ENCODE results near the gene RAB11A. TPM values are rescaled to one million over a fixed set of nuclear protein-coding genes. Genes with fewer than 3 reads are reported as not detected.

The RAB11A gene
- total RNA-seq (2022) (404 and 407 TPM in 2 replicates), Bru-seq, nascent RNA (percentile 96 among the genes with signal in this experiment), BruChase-seq, experiment 1, labeled RNA remaining after a 6-hour chase (percentile 98 among the genes with signal in this experiment), BruChase-seq, experiment 2, labeled RNA remaining after a 2-hour chase (percentile 93 among the genes with signal in this experiment)
- long read RNA-seq, full-length matches to known transcripts = 448 of 576 reads
- long read RNA-seq, partial matches to known transcripts = 30 of 576 reads
- long read RNA-seq, other reads (novel, unspliced or antisense) = 98 of 576 reads

GRCh38 chr15:65869126-65869953, at the start of gene RAB11A:
RAB11A (plus strand) TSS chr15:65869491; CDS start chr15:65869586, 95 bp downstream.
- intact Hi-C loops (cut with micrococcal nuclease; ENCODE audit: unreplicated experiment) = no loop called here
- H3K36me3 Mint-ChIP-seq (ENCODE audit: insufficient read depth, unreplicated experiment) = peaks cover 46% of the 10 kb centered on the region

GRCh38 chr15:65819563-65819960, 49.7 kb upstream of the RAB11A start:
- TF ChIP-seq CTCF (IDR thresholded peaks at IDR 0.05; ENCODE audit: unreplicated experiment) = no peak
- no peaks in the 10 kb centered on the region for H3K27me3 Mint-ChIP-seq (ENCODE audit: unreplicated experiment)
- intact Hi-C loops (cut with micrococcal nuclease; ENCODE audit: unreplicated experiment) = no loop called here
- no peaks in the 10 kb centered on the region for H3K9me3 Mint-ChIP-seq (ENCODE audit: low read depth, unreplicated experiment)
- no peak overlapping the region for H3K4me3 Mint-ChIP-seq (ENCODE audit: low read depth, unreplicated experiment)
- no peak overlapping the region for H3K27ac Mint-ChIP-seq (ENCODE audit: unreplicated experiment)
- no peaks in the 10 kb centered on the region for H3K36me3 Mint-ChIP-seq (ENCODE audit: insufficient read depth, unreplicated experiment)
- BruUV-seq (replicated peaks) = no TSS peak
- peaks cover 7% of the 10 kb centered on the region for H3K4me1 Mint-ChIP-seq (ENCODE audit: low read depth, unreplicated experiment)
- no peak for DNase-seq
- CTCF ChIA-PET = interaction anchor here (1.2 kb wide), 2 partner anchors 10 to 209 kb away, joined by 4 to 5 read pairs; partner anchors contain the start of gene INTS14

More at GRCh38 chr15:65869126-65869953, at the start of gene RAB11A:
- TF ChIP-seq CTCF (IDR thresholded peaks at IDR 0.05; ENCODE audit: unreplicated experiment) = peak; percentile 19
- no TSS peak for BruUV-seq (replicated peaks)
- Mint-ChIP-seq H3K4me1 (ENCODE audit: low read depth, unreplicated experiment) (peaks cover 8% of the 10 kb centered on the region), H3K9me3 (ENCODE audit: low read depth, unreplicated experiment) (no peaks in the 10 kb centered on the region), H3K4me3 (ENCODE audit: low read depth, unreplicated experiment) (peak within 1 kb of the TSS; percentile 96), H3K27ac (ENCODE audit: unreplicated experiment) (peak within 1 kb of the TSS; percentile 92), H3K27me3 (ENCODE audit: unreplicated experiment) (no peaks in the 10 kb centered on the region)
- CTCF ChIA-PET = interaction anchor here (0.6 to 2.9 kb wide), 12 partner anchors 10 to 338 kb away, joined by 3 to 15 read pairs (median 4); no protein-coding TSS in a partner anchor
- peak; percentile 97 for DNase-seq

GRCh38 chr15:65821070-65821469, 48.2 kb upstream of the RAB11A start:
- H3K9me3 Mint-ChIP-seq (ENCODE audit: low read depth, unreplicated experiment) = no peaks in the 10 kb centered on the region
- CTCF ChIA-PET = interaction anchor here (0.6 to 0.7 kb wide), 3 partner anchors 8 to 908 kb away, joined by 3 to 4 read pairs (median 3); partner anchors contain the start of gene PARP16
- no peak overlapping the region for H3K27ac Mint-ChIP-seq (ENCODE audit: unreplicated experiment)
- no peaks in the 10 kb centered on the region for H3K36me3 Mint-ChIP-seq (ENCODE audit: insufficient read depth, unreplicated experiment)
- no TSS peak for BruUV-seq (replicated peaks)
- no peak overlapping the region for H3K4me3 Mint-ChIP-seq (ENCODE audit: low read depth, unreplicated experiment)
- peaks cover 7% of the 10 kb centered on the region for H3K4me1 Mint-ChIP-seq (ENCODE audit: low read depth, unreplicated experiment)
- intact Hi-C loops (cut with micrococcal nuclease; ENCODE audit: unreplicated experiment) = no loop called here
- no peaks in the 10 kb centered on the region for H3K27me3 Mint-ChIP-seq (ENCODE audit: unreplicated experiment)
- no peak for TF ChIP-seq CTCF (IDR thresholded peaks at IDR 0.05; ENCODE audit: unreplicated experiment)
- no peak for DNase-seq

- no peak overlapping the region for H3K27ac Mint-ChIP-seq (ENCODE audit: unreplicated experiment)
- CTCF ChIA-PET = no interaction called here
- DNase-seq = no peak
- peaks cover 15% of the 10 kb centered on the region for H3K4me1 Mint-ChIP-seq (ENCODE audit: low read depth, unreplicated experiment)
- intact Hi-C loops (cut with micrococcal nuclease; ENCODE audit: unreplicated experiment) = no loop called here
- H3K4me3 Mint-ChIP-seq (ENCODE audit: low read depth, unreplicated experiment) = no peak overlapping the region
- no peaks in the 10 kb centered on the region for H3K36me3 Mint-ChIP-seq (ENCODE audit: insufficient read depth, unreplicated experiment)
- no peaks in the 10 kb centered on the region for H3K9me3 Mint-ChIP-seq (ENCODE audit: low read depth, unreplicated experiment)
- no peaks in the 10 kb centered on the region for H3K27me3 Mint-ChIP-seq (ENCODE audit: unreplicated experiment)
- BruUV-seq (replicated peaks) = no TSS peak
- no peak for TF ChIP-seq CTCF (IDR thresholded peaks at IDR 0.05; ENCODE audit: unreplicated experiment)
These were observed 47.0 kb upstream of the RAB11A start for GRCh38 chr15:65822316-65822715.
